Esophagus muscularis mucosa (tissue), 4 donors: ENCODE results near the gene EVA1C. TPM values are rescaled to one million over a fixed set of nuclear protein-coding genes. Genes with fewer than 3 reads are reported as not detected.

Source experiments
- DNase-seq: peaks from one replicate; pipeline ENCODE4 v3.0.0-alpha.2; 2017; ENCODE audit errors: extremely low spot score
- H3K27ac ChIP-seq, 4 donors: fragments of 200-600 bp; sonication (generic); replicated peaks in 1 of 4; 1 replicate in 3 of 4; 2 replicates in 1 of 4; pipeline ENCODE4 v1.5.1; 2016 to 2019; ENCODE audit warnings: mild to moderate bottlenecking in 1 of 4
- H3K27me3 ChIP-seq, 4 donors: fragments of 200-600 bp; sonication (generic); one replicate each; pipeline versions ENCODE4 v1.5.1 to v1.6.0; 2016 to 2019
- H3K36me3 ChIP-seq, 4 donors: fragments of 200-600 bp; sonication (generic); one replicate each; pipeline ENCODE4 v1.5.1; 2016 to 2019
- H3K4me1 ChIP-seq, 4 donors: fragments of 200-600 bp; sonication (generic); one replicate each; pipeline ENCODE4 v1.5.1; 2016 to 2019
- H3K4me3 ChIP-seq, 4 donors: fragments of 200-600 bp; sonication (generic); 1 replicate in 2 of 4; 2 replicates in 2 of 4; pipeline ENCODE4 v1.5.1; 2016 to 2019; ENCODE audit warnings: mild to moderate bottlenecking in 4 of 4, moderate library complexity in 1 of 4
- H3K9me3 ChIP-seq, 4 donors: fragments of 200-600 bp; sonication (generic); 1 replicate in 3 of 4; 2 replicates in 1 of 4; pipeline ENCODE4 v1.5.1; 2016 to 2019
- CTCF ChIP-seq, 3 experiments: fragments of 200-600 bp in 2 of 3; fragments of 450-650 bp in 1 of 3; sonication (generic) in 2 of 3; IDR thresholded peaks; one replicate each; pipeline ENCODE4 v1.5.1; 2017 to 2019; ENCODE audit warnings: antibody characterized with exemption in 3 of 3, mild to moderate bottlenecking in 2 of 3, moderate library complexity in 1 of 3
- EP300 ChIP-seq: sonication (generic); formaldehyde crosslinking; IDR thresholded peaks from one replicate; pipeline ENCODE4 v1.6.1; 2017; ENCODE audit warnings: antibody characterized with exemption
- POLR2A ChIP-seq: fragments of 450-650 bp; IDR thresholded peaks from one replicate; pipeline ENCODE4 v1.6.1; 2017; ENCODE audit warnings: antibody characterized with exemption, moderate library complexity, mild to moderate bottlenecking, low read depth
- POLR2AphosphoS5 ChIP-seq, 2 donors: sonication (generic); formaldehyde crosslinking; IDR thresholded peaks; one replicate each; pipeline ENCODE4 v1.6.1; 2017; ENCODE audit warnings: antibody characterized with exemption in 2 of 2
- WGBS: methylation state at CpG from one replicate; pipeline ENCODE4 v1.1.5; 2018; 5-methylcytosine and 5-hydroxymethylcytosine counted together
- intact Hi-C: fragments of 100-400 bp; cut with DNase I; formaldehyde crosslinking; loops from one replicate; pipeline ENCODE4 v1.15.1; 2023
- total RNA-seq, 4 donors: library from RNA; depleted of rRNA; stranded (reverse); fragments of >200 nt; gene quantifications; one replicate each; pipeline versions ENCODE4 v1.1.0 to v1.2.1, GENCODE V29; 2016

EVA1C gene
- total RNA-seq, 4 donors from 2014 or later: 49.8 to 86.6 (median 64.6) TPM

GRCh38 chr21:32422064-32422463 lies 9.6 kb downstream of the EVA1C start:
- Histone ChIP-seq H3K4me1 (peaks cover 22 to 60% (median 52%) of the 10 kb centered on the region in 4 donors), H3K9me3 (peaks cover 0 to 6% (median 0%) of the 10 kb centered on the region in 4 donors), H3K4me3 (no peak overlapping the region), H3K27ac (no peak overlapping the region), H3K27me3 (no peaks in the 10 kb centered on the region), H3K36me3 (peaks cover 0 to 12% (median 4%) of the 10 kb centered on the region in 4 donors)
- 94% methylated on average over 2 of the region's 2 CpGs for WGBS
- no peak for TF ChIP-seq POLR2AphosphoS5 (IDR thresholded peaks at IDR 0.05)
- TF ChIP-seq EP300: no peak
- no peak for TF ChIP-seq POLR2A
- intact Hi-C loops: no loop called here
- no peak for DNase-seq

DNA sequence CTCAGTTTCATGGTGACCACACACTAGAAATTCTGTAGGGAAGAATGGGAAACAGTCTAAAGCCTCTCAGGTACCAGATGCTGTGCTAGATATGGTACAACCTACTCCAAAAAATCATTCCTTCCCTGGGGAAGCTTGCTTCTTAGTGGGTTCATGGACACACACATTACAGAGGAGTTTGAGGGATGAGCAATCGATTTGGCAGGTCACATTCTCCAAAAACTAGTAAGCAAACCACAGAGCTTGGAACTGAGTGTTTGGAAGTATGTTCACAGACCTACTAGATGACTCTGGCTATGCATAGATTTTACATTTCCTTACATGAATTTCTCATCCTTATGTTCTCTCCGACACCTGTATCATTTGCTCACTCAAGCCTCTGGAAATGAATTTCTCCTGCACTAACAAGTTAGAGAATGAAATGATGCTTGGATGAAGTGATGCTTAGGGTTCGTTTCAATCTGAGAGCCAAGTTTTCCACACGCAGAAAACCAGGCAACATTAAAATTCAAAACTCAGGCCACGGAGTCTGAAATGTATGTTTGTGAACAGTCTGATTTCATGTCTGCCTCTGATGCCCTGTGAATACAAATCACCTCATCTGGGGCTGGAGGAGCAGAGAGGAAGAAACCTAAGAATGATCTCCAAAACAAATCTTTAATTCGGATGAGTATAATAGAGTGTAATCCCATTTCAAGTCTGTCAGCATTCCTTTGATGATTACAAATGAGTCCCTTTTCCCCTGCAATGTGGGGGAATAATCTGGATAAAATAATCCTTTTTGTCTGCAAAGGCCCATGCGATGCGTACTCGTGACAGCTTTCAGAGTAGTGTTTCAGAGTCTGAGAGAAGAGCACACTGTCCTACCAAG lies 11.0 kb downstream of the EVA1C start:
- peaks cover 32 to 57% (median 51%) of the 10 kb centered on the region in 4 donors for H3K4me1 ChIP-seq
- peaks cover 0 to 6% (median 0%) of the 10 kb centered on the region in 4 donors for H3K9me3 ChIP-seq
- WGBS: 85% methylated on average over 9 of the region's 9 CpGs
- no peak for DNase-seq
- H3K27me3 ChIP-seq: no peaks in the 10 kb centered on the region
- intact Hi-C loops: no loop called here
- no peak overlapping the region for H3K27ac ChIP-seq
- no peak overlapping the region for H3K4me3 ChIP-seq
- peaks cover 0 to 1% (median 0%) of the 10 kb centered on the region in 4 donors for H3K36me3 ChIP-seq
- TF ChIP-seq POLR2AphosphoS5 (IDR thresholded peaks at IDR 0.05): no peak
- no peak for TF ChIP-seq POLR2A
- no peak for TF ChIP-seq CTCF (IDR thresholded peaks at IDR 0.05)
- TF ChIP-seq EP300: no peak

GRCh38 chr21:32424191-32424535 lies 11.7 kb downstream of the EVA1C start:
- no peak overlapping the region for H3K4me3 ChIP-seq
- H3K36me3 ChIP-seq: peaks cover 0 to 5% (median under 1%) of the 10 kb centered on the region in 4 donors
- 89% methylated on average over 2 of the region's 2 CpGs for WGBS
- intact Hi-C loops: no loop called here
- H3K4me1 ChIP-seq: peaks cover 33 to 52% (median 49%) of the 10 kb centered on the region in 4 donors
- DNase-seq: no peak
- no peak for TF ChIP-seq CTCF (IDR thresholded peaks at IDR 0.05)
- no peak for TF ChIP-seq POLR2AphosphoS5 (IDR thresholded peaks at IDR 0.05)
- no peak for TF ChIP-seq POLR2A
- no peak for TF ChIP-seq EP300
- peaks cover 0 to 6% (median 0%) of the 10 kb centered on the region in 4 donors for H3K9me3 ChIP-seq
- H3K27ac ChIP-seq: no peak overlapping the region
- H3K27me3 ChIP-seq: no peaks in the 10 kb centered on the region

DNA sequence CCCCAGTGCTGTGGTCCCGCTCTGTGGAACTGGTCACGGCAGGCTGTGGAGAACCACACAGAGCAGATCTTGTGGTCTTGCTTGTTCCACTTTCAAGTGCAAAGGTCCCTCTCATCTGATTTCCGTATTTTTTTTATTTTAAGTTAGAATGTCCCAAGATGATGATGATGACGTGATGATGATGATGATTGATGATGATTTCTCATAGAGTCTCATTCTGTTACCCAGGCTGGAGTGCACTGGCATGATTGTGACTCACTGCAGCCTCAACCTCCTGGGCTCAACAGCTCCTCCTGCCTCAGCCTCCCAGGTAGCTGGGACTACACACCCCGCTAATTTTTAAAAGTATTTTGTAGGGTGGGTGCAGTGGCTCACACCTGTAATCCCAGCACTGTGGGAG lies 12.2 kb downstream of the EVA1C start:
- WGBS: 94% methylated on average over 5 of the region's 5 CpGs
- DNase-seq: no peak
- no peak overlapping the region for H3K4me3 ChIP-seq
- H3K4me1 ChIP-seq: peaks cover 33 to 50% (median 48%) of the 10 kb centered on the region in 4 donors
- H3K9me3 ChIP-seq: peaks cover 0 to 6% (median 0%) of the 10 kb centered on the region in 4 donors
- TF ChIP-seq POLR2A: no peak
- TF ChIP-seq POLR2AphosphoS5 (IDR thresholded peaks at IDR 0.05): no peak
- TF ChIP-seq EP300: no peak
- TF ChIP-seq CTCF (IDR thresholded peaks at IDR 0.05): no peak
- no peaks in the 10 kb centered on the region for H3K27me3 ChIP-seq
- no peak overlapping the region for H3K27ac ChIP-seq
- intact Hi-C loops: no loop called here
- peaks cover 0 to 7% (median 3%) of the 10 kb centered on the region in 4 donors for H3K36me3 ChIP-seq

DNA sequence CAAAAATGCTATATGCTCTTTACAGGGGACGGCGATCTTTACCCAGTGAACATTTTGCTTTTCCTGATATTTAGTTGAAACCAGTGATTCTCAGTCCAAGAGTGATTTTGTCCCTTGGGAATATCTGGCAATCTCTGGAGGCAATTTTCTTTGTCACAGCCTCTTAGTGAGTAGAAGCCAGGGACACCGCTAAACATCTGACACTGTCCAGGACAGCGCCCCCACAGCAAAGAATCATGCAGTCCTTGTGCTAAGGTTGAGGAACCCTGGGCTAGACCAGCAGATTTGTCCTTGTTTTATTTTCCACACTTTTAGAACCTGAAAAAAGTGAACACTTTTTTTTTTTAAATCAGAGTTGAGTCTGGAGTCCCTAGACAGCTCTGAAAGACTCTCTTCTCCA lies 13.1 kb downstream of the EVA1C start:
- intact Hi-C loops: no loop called here
- 92% methylated on average over 4 of the region's 4 CpGs for WGBS

More for the DNA sequence above, 13.1 kb downstream of the EVA1C start:
- no peak overlapping the region for H3K27ac ChIP-seq
- H3K4me3 ChIP-seq: no peak overlapping the region
- peaks cover 33 to 42% (median 40%) of the 10 kb centered on the region in 4 donors for H3K4me1 ChIP-seq
- peaks cover 0 to 6% (median 0%) of the 10 kb centered on the region in 4 donors for H3K9me3 ChIP-seq
- H3K27me3 ChIP-seq: no peaks in the 10 kb centered on the region
- DNase-seq: no peak
- TF ChIP-seq POLR2A (no peak), POLR2AphosphoS5 (IDR thresholded peaks at IDR 0.05) (no peak), CTCF (IDR thresholded peaks at IDR 0.05) (no peak), EP300 (no peak)
- H3K36me3 ChIP-seq: peaks cover 0 to 7% (median 3%) of the 10 kb centered on the region in 4 donors
